B cell (primary cell): ENCODE data around the gene SLC22A17.

Source experiments
- EZH2 ChIP-seq: IDR thresholded peaks from 2 replicates; pipeline ENCODE4 v1.6.1; 2012; ENCODE audit warnings: borderline replicate concordance, low read depth, mild to moderate bottlenecking, moderate library complexity, low read length; ENCODE audit not compliant: insufficient read depth, poor library complexity, severe bottlenecking
- TF ChIP-seq, protein P1 (sequence below): fragments of 200-600 bp; IDR thresholded peaks from one replicate; pipeline ENCODE4 v1.8.0; 2022; ENCODE audit warnings: antibody characterized with exemption, mild to moderate bottlenecking

DNA sequence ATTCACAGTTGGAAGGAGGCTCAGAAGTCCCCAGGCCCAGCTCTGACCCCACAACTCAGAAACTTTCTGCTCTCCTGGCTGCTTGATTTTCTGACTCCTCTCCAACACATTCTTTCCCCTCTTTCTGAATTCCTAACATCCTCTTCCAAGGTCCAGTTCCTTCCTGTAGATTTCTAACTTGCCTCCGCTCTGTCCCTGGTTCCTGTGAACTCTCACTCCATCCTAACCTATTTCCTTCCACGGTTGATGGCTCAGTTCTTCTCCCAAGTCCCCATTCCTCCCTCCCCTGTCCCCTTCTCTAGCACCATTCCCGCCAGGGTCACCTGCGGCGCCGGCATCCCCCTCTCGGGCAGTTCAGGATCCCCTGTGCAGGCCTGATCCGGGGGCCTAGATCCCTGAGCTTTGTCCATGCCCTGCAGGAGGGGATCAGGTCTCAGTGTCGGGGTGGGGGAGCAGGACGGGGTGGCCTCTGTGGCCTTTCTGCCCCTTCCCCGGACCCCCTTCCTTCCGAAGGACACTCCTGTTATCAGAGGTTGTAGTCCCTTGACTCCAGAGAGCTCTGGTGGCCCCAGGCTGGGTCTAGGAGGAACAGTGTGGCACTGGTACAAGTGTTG lies 6.0 kb upstream of the SLC22A17 start:
- TF ChIP-seq, protein P1, sequence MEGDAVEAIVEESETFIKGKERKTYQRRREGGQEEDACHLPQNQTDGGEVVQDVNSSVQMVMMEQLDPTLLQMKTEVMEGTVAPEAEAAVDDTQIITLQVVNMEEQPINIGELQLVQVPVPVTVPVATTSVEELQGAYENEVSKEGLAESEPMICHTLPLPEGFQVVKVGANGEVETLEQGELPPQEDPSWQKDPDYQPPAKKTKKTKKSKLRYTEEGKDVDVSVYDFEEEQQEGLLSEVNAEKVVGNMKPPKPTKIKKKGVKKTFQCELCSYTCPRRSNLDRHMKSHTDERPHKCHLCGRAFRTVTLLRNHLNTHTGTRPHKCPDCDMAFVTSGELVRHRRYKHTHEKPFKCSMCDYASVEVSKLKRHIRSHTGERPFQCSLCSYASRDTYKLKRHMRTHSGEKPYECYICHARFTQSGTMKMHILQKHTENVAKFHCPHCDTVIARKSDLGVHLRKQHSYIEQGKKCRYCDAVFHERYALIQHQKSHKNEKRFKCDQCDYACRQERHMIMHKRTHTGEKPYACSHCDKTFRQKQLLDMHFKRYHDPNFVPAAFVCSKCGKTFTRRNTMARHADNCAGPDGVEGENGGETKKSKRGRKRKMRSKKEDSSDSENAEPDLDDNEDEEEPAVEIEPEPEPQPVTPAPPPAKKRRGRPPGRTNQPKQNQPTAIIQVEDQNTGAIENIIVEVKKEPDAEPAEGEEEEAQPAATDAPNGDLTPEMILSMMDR = no peak
- no peak for TF ChIP-seq EZH2
